ENCODE results near the gene OR2S2.
"Not testable (repeated sequence)": the region's sequence is repeated elsewhere in the genome, so short reads cannot be mapped to it uniquely, and the experiment has no call there.

OR2S2 gene

GRCh38 chr9:35934069-35934468 is 23.9 kb downstream of the OR2S2 start:
- DNase-seq: not testable (repeated sequence)

GRCh38 chr9:35933550-35934067 is 24.3 kb downstream of the OR2S2 start:
- no peak for DNase-seq

- DNase-seq: no peak
These were observed 25.2 kb downstream of the OR2S2 start for GRCh38 chr9:35932735-35933134.

- no peak for DNase-seq
These were observed 27.0 kb downstream of the OR2S2 start for GRCh38 chr9:35930989-35931388.

- DNase-seq: no peak
These were observed 27.4 kb downstream of the OR2S2 start for GRCh38 chr9:35930521-35930920.

GRCh38 chr9:35929453-35929718 is 28.6 kb downstream of the OR2S2 start:
- DNase-seq: no peak

GRCh38 chr9:35928591-35929452 is 29.1 kb downstream of the OR2S2 start:
- no peak for DNase-seq

GRCh38 chr9:35923927-35924763 is 33.8 kb downstream of the OR2S2 start:
- peak in 19 of 56 donors; percentile 11 to 81 (median 38) for DNase-seq

GRCh38 chr9:35923598-35923926 is 34.4 kb downstream of the OR2S2 start:
- no peak for DNase-seq

GRCh38 chr9:35920051-35920620 is 37.8 kb downstream of the OR2S2 start:
- DNase-seq: no peak

- DNase-seq: no peak
These were observed 38.5 kb downstream of the OR2S2 start for GRCh38 chr9:35919212-35920008.

GRCh38 chr9:35918780-35919179 is 39.2 kb downstream of the OR2S2 start:
- DNase-seq: no peak

- no peak for DNase-seq
These were observed 40.7 kb downstream of the OR2S2 start for GRCh38 chr9:35917261-35917660.

GRCh38 chr9:35915681-35916294 is 42.2 kb downstream of the OR2S2 start:
- no peak for DNase-seq

GRCh38 chr9:35914301-35914807 is 43.6 kb downstream of the OR2S2 start:
- DNase-seq: no peak

GRCh38 chr9:35913429-35913828 is 44.5 kb downstream of the OR2S2 start:
- DNase-seq: not testable (repeated sequence)

- DNase-seq: no peak
These were observed 45.1 kb downstream of the OR2S2 start for GRCh38 chr9:35912791-35913400.

GRCh38 chr9:35911690-35912089 is 46.3 kb downstream of the OR2S2 start:
- DNase-seq: no peak

- DNase-seq: no peak
These were observed 47.2 kb downstream of the OR2S2 start for GRCh38 chr9:35910613-35911359.

All from nucleus accumbens (tissue), 56 donors.